Measurements from ENCODE around the gene SLIT1. TPM values are rescaled to one million over a fixed set of nuclear protein-coding genes. Genes with fewer than 3 reads are reported as not detected.

The SLIT1 gene
- total RNA-seq, 1 experiment from 2014 or later = not detected

DNA sequence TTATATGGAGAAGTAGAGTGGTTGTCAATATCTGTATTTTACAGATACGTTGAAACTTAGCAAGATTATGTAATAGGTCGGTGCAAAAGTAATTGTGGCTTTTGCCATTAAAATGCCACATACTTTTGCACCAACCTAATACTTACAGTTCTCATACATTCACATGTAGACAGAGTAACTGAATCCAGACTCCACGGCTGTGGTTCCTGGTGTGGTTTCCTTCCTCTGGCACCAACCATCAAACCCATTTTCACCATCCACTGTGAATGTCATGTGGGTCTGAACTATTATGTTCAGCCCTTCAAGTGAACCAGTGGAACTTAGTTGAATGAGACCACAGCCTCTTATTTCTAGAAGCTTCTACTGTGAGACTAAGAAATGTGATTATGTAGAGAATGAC lies 31.5 kb upstream of the SLIT1 start:
- intact Hi-C loops (cut with micrococcal nuclease) = loop anchor here (10.0 kb wide), 2 partner anchors 432 to 822 kb away; no protein-coding TSS in a partner anchor
- no TSS peak for BruUV-seq (replicated peaks)
- H3K9me3 Mint-ChIP-seq (ENCODE audit: unreplicated experiment) = no peaks in the 10 kb centered on the region
- ChIA-PET POLR2A (no interaction called here), CTCF (interaction anchor here (0.6 to 6.1 kb wide), 12 partner anchors 8 to 387 kb away, joined by 3 to 56 read pairs (median 4); no protein-coding TSS in a partner anchor)
- no peaks in the 10 kb centered on the region for H3K36me3 Mint-ChIP-seq (ENCODE audit: insufficient read depth, unreplicated experiment)
- TF ChIP-seq CTCF (IDR thresholded peaks at IDR 0.05; ENCODE audit: unreplicated experiment) = no peak
- no peak overlapping the region for H3K27ac Mint-ChIP-seq (ENCODE audit: low read depth, unreplicated experiment)
- H3K27me3 Mint-ChIP-seq (ENCODE audit: insufficient read depth, unreplicated experiment) = no peaks in the 10 kb centered on the region
- no peak for DNase-seq (ENCODE audit: unreplicated experiment)
- no peaks in the 10 kb centered on the region for H3K4me1 Mint-ChIP-seq (ENCODE audit: insufficient read depth, unreplicated experiment)
- H3K4me3 Mint-ChIP-seq (ENCODE audit: unreplicated experiment) = no peak overlapping the region

DNA sequence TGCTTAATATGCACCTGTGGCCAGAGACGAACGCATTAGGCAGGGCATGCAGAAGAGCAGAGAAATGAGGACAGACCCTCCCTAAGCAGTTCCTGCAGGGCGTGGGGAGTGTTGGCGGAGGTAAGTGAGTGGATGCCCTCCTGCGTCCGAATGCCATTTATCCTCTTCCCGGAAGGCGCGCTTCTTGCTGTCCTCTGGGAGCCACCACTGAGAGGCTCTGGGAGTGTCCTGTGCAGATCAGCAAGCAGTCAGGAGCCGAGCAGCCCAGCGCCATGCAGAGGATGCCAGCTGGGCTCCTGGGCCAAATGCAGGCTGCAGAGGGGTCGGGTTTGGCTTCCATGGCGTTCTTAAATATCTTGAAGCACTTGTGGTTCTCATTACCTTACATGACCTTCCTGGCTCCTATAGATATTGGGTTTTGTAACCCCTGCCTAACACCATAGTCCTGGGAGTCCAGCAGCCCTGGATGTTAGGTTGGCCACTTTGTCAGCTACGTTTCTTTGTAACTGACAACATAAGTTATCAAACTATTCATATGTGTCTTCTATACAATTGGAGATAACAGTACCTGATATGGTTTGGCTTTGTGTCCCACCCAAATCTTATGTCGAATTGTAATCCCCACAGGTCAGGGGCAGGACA lies 30.0 kb upstream of the SLIT1 start:
- H3K27me3 Mint-ChIP-seq (ENCODE audit: insufficient read depth, unreplicated experiment) = no peaks in the 10 kb centered on the region
- ChIA-PET POLR2A (interaction anchor here (0.6 kb wide), 1 partner anchor 45 kb away, joined by 3 read pairs; no protein-coding TSS in a partner anchor), CTCF (interaction anchor here (0.7 to 3.4 kb wide), 3 partner anchors 13 to 179 kb away, joined by 3 to 13 read pairs (median 10); no protein-coding TSS in a partner anchor)
- BruUV-seq (replicated peaks) = no TSS peak
- H3K27ac Mint-ChIP-seq (ENCODE audit: low read depth, unreplicated experiment) = no peak overlapping the region
- no peak for TF ChIP-seq CTCF (IDR thresholded peaks at IDR 0.05; ENCODE audit: unreplicated experiment)
- no peak for DNase-seq (ENCODE audit: unreplicated experiment)
- no peak overlapping the region for H3K4me3 Mint-ChIP-seq (ENCODE audit: unreplicated experiment)
- intact Hi-C loops (cut with micrococcal nuclease) = loop anchor here (10.0 kb wide), 2 partner anchors 431 to 821 kb away; no protein-coding TSS in a partner anchor
- H3K36me3 Mint-ChIP-seq (ENCODE audit: insufficient read depth, unreplicated experiment) = no peaks in the 10 kb centered on the region
- H3K9me3 Mint-ChIP-seq (ENCODE audit: unreplicated experiment) = no peaks in the 10 kb centered on the region
- no peaks in the 10 kb centered on the region for H3K4me1 Mint-ChIP-seq (ENCODE audit: insufficient read depth, unreplicated experiment)

GRCh38 chr10:97213431-97213830 lies 27.7 kb upstream of the SLIT1 start:
- Mint-ChIP-seq H3K27me3 (ENCODE audit: insufficient read depth, unreplicated experiment) (peaks cover 3% of the 10 kb centered on the region), H3K27ac (ENCODE audit: low read depth, unreplicated experiment) (no peak overlapping the region), H3K36me3 (ENCODE audit: insufficient read depth, unreplicated experiment) (no peaks in the 10 kb centered on the region), H3K4me3 (ENCODE audit: unreplicated experiment) (no peak overlapping the region), H3K9me3 (ENCODE audit: unreplicated experiment) (no peaks in the 10 kb centered on the region), H3K4me1 (ENCODE audit: insufficient read depth, unreplicated experiment) (no peaks in the 10 kb centered on the region)
- ChIA-PET POLR2A (no interaction called here), CTCF (interaction anchor here (1.2 to 8.3 kb wide), 3 partner anchors 10 to 176 kb away, joined by 3 to 179 read pairs (median 111); no protein-coding TSS in a partner anchor)
- BruUV-seq (replicated peaks) = no TSS peak
- DNase-seq (ENCODE audit: unreplicated experiment) = no peak
- no peak for TF ChIP-seq CTCF (IDR thresholded peaks at IDR 0.05; ENCODE audit: unreplicated experiment)
- intact Hi-C loops (cut with micrococcal nuclease) = loop anchor here (10.0 kb wide), 2 partner anchors 429 to 819 kb away; no protein-coding TSS in a partner anchor

- peaks cover 25% of the 10 kb centered on the region for H3K27me3 Mint-ChIP-seq (ENCODE audit: insufficient read depth, unreplicated experiment)
- no peak for DNase-seq (ENCODE audit: unreplicated experiment)
- no peak for TF ChIP-seq CTCF (IDR thresholded peaks at IDR 0.05; ENCODE audit: unreplicated experiment)
- no peak overlapping the region for H3K27ac Mint-ChIP-seq (ENCODE audit: low read depth, unreplicated experiment)
- H3K4me3 Mint-ChIP-seq (ENCODE audit: unreplicated experiment) = no peak overlapping the region
- intact Hi-C loops (cut with micrococcal nuclease) = loop anchor here (10.0 kb wide), 2 partner anchors 426 to 816 kb away; no protein-coding TSS in a partner anchor
- no peaks in the 10 kb centered on the region for H3K4me1 Mint-ChIP-seq (ENCODE audit: insufficient read depth, unreplicated experiment)
- H3K9me3 Mint-ChIP-seq (ENCODE audit: unreplicated experiment) = no peaks in the 10 kb centered on the region
- BruUV-seq (replicated peaks) = no TSS peak
- H3K36me3 Mint-ChIP-seq (ENCODE audit: insufficient read depth, unreplicated experiment) = no peaks in the 10 kb centered on the region
- POLR2A ChIA-PET = interaction anchor here (0.6 to 1.5 kb wide), 4 partner anchors 138 to 476 kb away, joined by 3 to 5 read pairs (median 3); partner anchors contain the start of gene AVPI1
- CTCF ChIA-PET = interaction anchor here (0.6 to 8.8 kb wide), 61 partner anchors 8 to 837 kb away, joined by 3 to 179 read pairs (median 6); no protein-coding TSS in a partner anchor
These were observed 25.5 kb upstream of the SLIT1 start for GRCh38 chr10:97211229-97211628.

All from MCF 10A (cell line).